GM18505 (cell line): ENCODE measurements around the gene BTNL3.
"Not testable (repeated sequence)": the region's sequence is repeated elsewhere in the genome, so short reads cannot be mapped to it uniquely, and the experiment has no call there.

ENCODE experiments used
- ATAC-seq: cut with Tn5 transposase; IDR thresholded peaks from one replicate; pipeline ENCODE4 v1.9.1; 2021; ENCODE audit not compliant: unreplicated experiment
- POLR2A ChIP-seq: IDR thresholded peaks from 4 replicates; pipeline ENCODE4 v1.6.1; 2011; ENCODE audit warnings: borderline replicate concordance; ENCODE audit not compliant: insufficient read depth, insufficient read length; ENCODE audit errors: extremely low read depth

The BTNL3 gene

GRCh38 chr5:181045316-181045715 lies 56.7 kb downstream of the BTNL3 start:
- no peak for ATAC-seq
- no peak for TF ChIP-seq POLR2A

GRCh38 chr5:181045857-181046256 lies 57.2 kb downstream of the BTNL3 start:
- not testable (repeated sequence) for ATAC-seq

- no peak for ATAC-seq
- no peak for TF ChIP-seq POLR2A
Measured at GRCh38 chr5:181047288-181047687, 58.6 kb downstream of the BTNL3 start.

GRCh38 chr5:181047921-181048320 lies 59.3 kb downstream of the BTNL3 start:
- TF ChIP-seq POLR2A: no peak
- no peak for ATAC-seq

- no peak for TF ChIP-seq POLR2A
- ATAC-seq: no peak
Measured at GRCh38 chr5:181050016-181050415, 61.4 kb downstream of the BTNL3 start.

GRCh38 chr5:181051841-181052671 lies 63.4 kb downstream of the BTNL3 start:
- no peak for TF ChIP-seq POLR2A
- ATAC-seq: no peak

GRCh38 chr5:181052672-181053487 lies 64.2 kb downstream of the BTNL3 start:
- no peak for TF ChIP-seq POLR2A
- ATAC-seq: no peak

GRCh38 chr5:181053488-181054121 lies 65.0 kb downstream of the BTNL3 start:
- no peak for ATAC-seq
- no peak for TF ChIP-seq POLR2A

- TF ChIP-seq POLR2A: no peak
- ATAC-seq: no peak
Measured at GRCh38 chr5:181054138-181054537, 65.5 kb downstream of the BTNL3 start.

- ATAC-seq: no peak
- TF ChIP-seq POLR2A: no peak
Measured at GRCh38 chr5:181054871-181055459, 66.3 kb downstream of the BTNL3 start.
